ENCODE results near the gene TP53BP1.
A peak's percentile ranks its signal among the peaks of the same experiment; 100 is the strongest.

The TP53BP1 gene

DNA sequence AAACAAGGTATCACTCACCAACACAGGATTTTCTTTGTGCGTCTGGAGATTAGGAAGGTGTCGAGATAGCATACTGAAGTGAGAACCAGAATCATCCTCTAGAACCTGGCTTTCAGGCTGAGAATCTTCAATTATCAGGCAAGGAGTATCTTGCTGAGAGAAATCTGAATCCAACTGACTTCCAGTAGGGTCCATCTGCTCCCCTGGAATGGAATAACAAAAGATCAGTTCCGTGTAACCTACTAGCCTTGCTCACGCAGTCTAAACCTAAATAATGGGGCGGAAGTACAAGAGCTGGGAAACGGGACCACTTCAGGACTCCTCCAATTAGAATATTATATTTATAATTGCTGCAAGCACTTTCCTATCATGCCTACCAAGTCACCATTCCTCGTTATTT is 690 bp downstream of the TP53BP1 start:
- H3K4ac ChIP-seq (ENCODE audit: low read length) = no peak overlapping the region
- no CpG with 5 or more reads among the region's 7 CpGs for WGBS, 2 donors (ENCODE audit: extremely low coverage in 2 of 2, insufficient read length in 2 of 2, insufficient replicate concordance in 1 of 2)
- peaks cover 1 to 6% of the 10 kb centered on the region in 2 donors for H3K9me3 ChIP-seq (replicated peaks in 1 of 2; ENCODE audit: control insufficient read depth in 2 of 2, insufficient read depth in 1 of 2, low read depth in 1 of 2, low read length in 2 of 2)
- no peak overlapping the region for H3K27ac ChIP-seq (replicated peaks; ENCODE audit: low read length)
- peak overlapping the region; percentile 97 for H2AFZ ChIP-seq (ENCODE audit: low read length)
- peaks cover 7 to 9% of the 10 kb centered on the region in 2 donors for H3K4me1 ChIP-seq (ENCODE audit: control insufficient read depth in 2 of 2, insufficient read depth in 1 of 2, low read depth in 1 of 2, low read length in 2 of 2)
- H4K8ac ChIP-seq (ENCODE audit: low read depth, low read length) = no peak overlapping the region
- no peak overlapping the region for H4K91ac ChIP-seq (ENCODE audit: low read depth, low read length, poor library complexity)
- H3K9ac ChIP-seq (ENCODE audit: low read depth, low read length, poor library complexity) = no peak overlapping the region
- no peak overlapping the region for H3K23ac ChIP-seq (ENCODE audit: low read depth, low read length, poor library complexity)
- H3K79me1 ChIP-seq (ENCODE audit: low read depth, low read length) = no peaks in the 10 kb centered on the region
- H3K36me3 ChIP-seq (replicated peaks in 1 of 2; ENCODE audit: control insufficient read depth in 2 of 2, insufficient read depth in 2 of 2, low read length in 2 of 2) = peaks cover 20 to 50% of the 10 kb centered on the region in 2 donors
- no peaks in the 10 kb centered on the region for H3K27me3 ChIP-seq (ENCODE audit: control insufficient read depth in 3 of 3, insufficient read depth in 3 of 3, low read depth in 1 of 3, low read length in 3 of 3)
- H2BK12ac ChIP-seq (ENCODE audit: low read length) = no peak overlapping the region
- H3K4me3 ChIP-seq (ENCODE audit: low read length in 2 of 2) = peak overlapping the region; percentile 91 to 96
- no peak overlapping the region for H2AK5ac ChIP-seq (ENCODE audit: low read depth, low read length)
- no peak overlapping the region for H2BK15ac ChIP-seq (ENCODE audit: low read length)
- H3K18ac ChIP-seq (ENCODE audit: low read length) = no peak overlapping the region
- peak overlapping the region; percentile 56 for H3K4me2 ChIP-seq (ENCODE audit: insufficient read depth, low read length, poor library complexity, severe bottlenecking)
- H2BK5ac ChIP-seq (ENCODE audit: low read length) = no peak overlapping the region
- no peak overlapping the region for H2BK120ac ChIP-seq (ENCODE audit: low read depth, low read length)
- DNase-seq (ENCODE audit: low spot score) = no peak
- no peak overlapping the region for H3K14ac ChIP-seq (ENCODE audit: low read length)

DNA sequence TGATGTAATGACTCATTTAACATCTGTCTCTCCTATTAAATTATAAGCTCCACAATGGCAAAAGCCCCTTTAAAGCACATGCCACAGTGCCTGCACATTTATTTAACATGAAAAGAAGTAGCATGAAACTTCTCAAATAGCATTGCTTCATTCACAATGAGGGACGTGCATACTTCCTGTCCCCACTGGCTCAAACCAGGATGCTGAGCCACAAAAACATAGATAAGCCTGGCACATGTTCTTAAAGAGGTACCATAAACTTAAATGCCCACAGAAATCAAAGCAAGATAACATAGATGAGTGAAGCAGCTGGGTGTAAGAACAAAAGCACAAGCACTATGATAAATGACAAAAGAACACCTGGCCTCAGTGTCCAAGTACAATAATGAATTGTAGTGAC is 3.8 kb downstream of the TP53BP1 start:
- no peak overlapping the region for H2BK5ac ChIP-seq (ENCODE audit: low read length)
- H3K14ac ChIP-seq (ENCODE audit: low read length) = no peak overlapping the region
- H2BK120ac ChIP-seq (ENCODE audit: low read depth, low read length) = no peak overlapping the region
- no peak overlapping the region for H3K9ac ChIP-seq (ENCODE audit: low read depth, low read length, poor library complexity)
- H3K27me3 ChIP-seq (ENCODE audit: control insufficient read depth in 3 of 3, insufficient read depth in 3 of 3, low read depth in 1 of 3, low read length in 3 of 3) = no peaks in the 10 kb centered on the region
- no peak overlapping the region for H2AK5ac ChIP-seq (ENCODE audit: low read depth, low read length)
- no peak overlapping the region for H3K4me2 ChIP-seq (ENCODE audit: insufficient read depth, low read length, poor library complexity, severe bottlenecking)
- no peak overlapping the region for H3K4ac ChIP-seq (ENCODE audit: low read length)
- H3K79me1 ChIP-seq (ENCODE audit: low read depth, low read length) = no peaks in the 10 kb centered on the region
- no peak for DNase-seq (ENCODE audit: low spot score)
- peaks cover 7 to 9% of the 10 kb centered on the region in 2 donors for H3K4me1 ChIP-seq (ENCODE audit: control insufficient read depth in 2 of 2, insufficient read depth in 1 of 2, low read depth in 1 of 2, low read length in 2 of 2)
- H3K9me3 ChIP-seq (replicated peaks in 1 of 2; ENCODE audit: control insufficient read depth in 2 of 2, insufficient read depth in 1 of 2, low read depth in 1 of 2, low read length in 2 of 2) = peaks cover 1 to 6% of the 10 kb centered on the region in 2 donors
- H3K36me3 ChIP-seq (replicated peaks in 1 of 2; ENCODE audit: control insufficient read depth in 2 of 2, insufficient read depth in 2 of 2, low read length in 2 of 2) = peaks cover 25 to 78% of the 10 kb centered on the region in 2 donors
- no peak overlapping the region for H3K4me3 ChIP-seq (ENCODE audit: low read length in 2 of 2)
- H3K27ac ChIP-seq (replicated peaks; ENCODE audit: low read length) = no peak overlapping the region
- H4K8ac ChIP-seq (ENCODE audit: low read depth, low read length) = no peak overlapping the region
- no peak overlapping the region for H2BK12ac ChIP-seq (ENCODE audit: low read length)
- WGBS, 2 donors (ENCODE audit: extremely low coverage in 2 of 2, insufficient read length in 2 of 2, insufficient replicate concordance in 1 of 2) = no CpG with 5 or more reads among the region's 1 CpG
- H3K23ac ChIP-seq (ENCODE audit: low read depth, low read length, poor library complexity) = no peak overlapping the region
- no peak overlapping the region for H4K91ac ChIP-seq (ENCODE audit: low read depth, low read length, poor library complexity)
- H2BK15ac ChIP-seq (ENCODE audit: low read length) = no peak overlapping the region
- H3K18ac ChIP-seq (ENCODE audit: low read length) = no peak overlapping the region
- H2AFZ ChIP-seq (ENCODE audit: low read length) = no peak overlapping the region

DNA sequence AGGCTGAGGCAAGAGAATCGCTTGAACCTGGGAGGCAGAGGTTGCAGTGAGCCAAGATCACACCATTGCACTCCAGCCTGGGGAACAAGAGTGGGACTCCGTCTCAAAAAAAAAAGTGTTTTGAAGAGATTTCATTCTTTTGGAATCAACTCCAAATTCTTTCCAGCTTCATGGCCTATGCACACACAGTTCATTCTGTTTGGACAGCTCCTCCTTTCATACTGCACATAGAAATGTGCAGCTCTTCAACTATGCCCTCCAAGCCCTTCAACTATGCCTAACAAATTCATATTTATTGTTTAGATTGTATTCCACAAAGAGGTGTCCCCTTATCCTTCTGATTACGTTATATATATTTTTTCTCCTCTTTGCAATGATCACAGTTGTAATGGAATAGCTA is 4.2 kb downstream of the TP53BP1 start:
- DNase-seq (ENCODE audit: low spot score) = no peak
- H3K4me3 ChIP-seq (ENCODE audit: low read length in 2 of 2) = no peak overlapping the region
- WGBS, 2 donors (ENCODE audit: extremely low coverage in 2 of 2, insufficient read length in 2 of 2, insufficient replicate concordance in 1 of 2) = no CpG with 5 or more reads among the region's 3 CpGs

DNA sequence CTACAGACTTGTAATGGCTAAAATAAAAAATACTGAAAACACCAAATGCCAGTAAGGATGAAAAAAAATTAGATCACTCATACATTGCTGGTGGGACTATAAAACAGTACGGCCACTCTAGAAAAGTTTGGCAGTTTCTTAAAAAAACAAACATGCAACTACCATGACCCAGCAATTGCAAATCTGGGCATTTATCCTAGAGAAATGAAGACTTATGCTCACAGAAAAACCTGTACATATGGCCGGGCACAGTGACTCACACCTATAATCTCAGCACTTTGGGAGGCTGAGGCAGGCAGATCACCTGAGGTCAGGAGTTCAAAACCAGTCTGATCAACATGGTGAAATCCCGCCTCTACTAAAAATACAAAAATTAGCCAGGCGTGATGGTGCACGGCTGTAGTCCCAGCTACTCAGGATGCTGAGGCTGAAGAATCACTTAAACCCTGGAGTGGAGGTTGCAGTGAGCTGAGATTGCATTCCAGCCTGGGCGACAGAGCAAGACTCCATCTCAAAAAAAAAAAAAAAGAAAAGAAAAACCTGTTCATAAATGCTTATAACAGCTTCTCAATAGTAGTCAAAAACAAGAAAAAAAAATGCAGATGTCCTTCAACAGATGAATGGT is 5.6 kb downstream of the TP53BP1 start:
- no peak overlapping the region for H2BK15ac ChIP-seq (ENCODE audit: low read length)
- peaks cover 3% of the 10 kb centered on the region in 2 donors for H3K4me1 ChIP-seq (ENCODE audit: control insufficient read depth in 2 of 2, insufficient read depth in 1 of 2, low read depth in 1 of 2, low read length in 2 of 2)
- no peaks in the 10 kb centered on the region for H3K27me3 ChIP-seq (ENCODE audit: control insufficient read depth in 3 of 3, insufficient read depth in 3 of 3, low read depth in 1 of 3, low read length in 3 of 3)
- H2AFZ ChIP-seq (ENCODE audit: low read length) = no peak overlapping the region
- no peak overlapping the region for H2BK120ac ChIP-seq (ENCODE audit: low read depth, low read length)
- H3K4ac ChIP-seq (ENCODE audit: low read length) = no peak overlapping the region
- no peak overlapping the region for H2BK5ac ChIP-seq (ENCODE audit: low read length)
- no CpG with 5 or more reads among the region's 6 CpGs for WGBS, 2 donors (ENCODE audit: extremely low coverage in 2 of 2, insufficient read length in 2 of 2, insufficient replicate concordance in 1 of 2)
- H2AK5ac ChIP-seq (ENCODE audit: low read depth, low read length) = no peak overlapping the region
- H3K27ac ChIP-seq (replicated peaks; ENCODE audit: low read length) = no peak overlapping the region
- H3K36me3 ChIP-seq (replicated peaks in 1 of 2; ENCODE audit: control insufficient read depth in 2 of 2, insufficient read depth in 2 of 2, low read length in 2 of 2) = peaks cover 25 to 95% of the 10 kb centered on the region in 2 donors
- H4K8ac ChIP-seq (ENCODE audit: low read depth, low read length) = no peak overlapping the region
- H3K4me3 ChIP-seq (ENCODE audit: low read length in 2 of 2) = no peak overlapping the region
- H4K91ac ChIP-seq (ENCODE audit: low read depth, low read length, poor library complexity) = no peak overlapping the region
- no peak for DNase-seq (ENCODE audit: low spot score)
- no peak overlapping the region for H3K4me2 ChIP-seq (ENCODE audit: insufficient read depth, low read length, poor library complexity, severe bottlenecking)
- H3K18ac ChIP-seq (ENCODE audit: low read length) = no peak overlapping the region
- H2BK12ac ChIP-seq (ENCODE audit: low read length) = no peak overlapping the region
- no peak overlapping the region for H3K23ac ChIP-seq (ENCODE audit: low read depth, low read length, poor library complexity)
- no peaks in the 10 kb centered on the region for H3K79me1 ChIP-seq (ENCODE audit: low read depth, low read length)
- H3K9ac ChIP-seq (ENCODE audit: low read depth, low read length, poor library complexity) = no peak overlapping the region
- peaks cover 1 to 6% of the 10 kb centered on the region in 2 donors for H3K9me3 ChIP-seq (replicated peaks in 1 of 2; ENCODE audit: control insufficient read depth in 2 of 2, insufficient read depth in 1 of 2, low read depth in 1 of 2, low read length in 2 of 2)
- no peak overlapping the region for H3K14ac ChIP-seq (ENCODE audit: low read length)

More for the DNA sequence above, 4.2 kb downstream of the TP53BP1 start:
- Histone ChIP-seq H3K4ac (ENCODE audit: low read length) (no peak overlapping the region), H3K14ac (ENCODE audit: low read length) (no peak overlapping the region), H3K9me3 (replicated peaks in 1 of 2; ENCODE audit: control insufficient read depth in 2 of 2, insufficient read depth in 1 of 2, low read depth in 1 of 2, low read length in 2 of 2) (peaks cover 1 to 6% of the 10 kb centered on the region in 2 donors), H3K79me1 (ENCODE audit: low read depth, low read length) (no peaks in the 10 kb centered on the region), H2BK15ac (ENCODE audit: low read length) (no peak overlapping the region), H2AK5ac (ENCODE audit: low read depth, low read length) (no peak overlapping the region), H3K9ac (ENCODE audit: low read depth, low read length, poor library complexity) (no peak overlapping the region), H3K23ac (ENCODE audit: low read depth, low read length, poor library complexity) (no peak overlapping the region), H2AFZ (ENCODE audit: low read length) (no peak overlapping the region), H3K4me2 (ENCODE audit: insufficient read depth, low read length, poor library complexity, severe bottlenecking) (no peak overlapping the region), H3K27ac (replicated peaks; ENCODE audit: low read length) (no peak overlapping the region), H4K91ac (ENCODE audit: low read depth, low read length, poor library complexity) (no peak overlapping the region), H2BK5ac (ENCODE audit: low read length) (no peak overlapping the region), H3K18ac (ENCODE audit: low read length) (no peak overlapping the region), H3K4me1 (ENCODE audit: control insufficient read depth in 2 of 2, insufficient read depth in 1 of 2, low read depth in 1 of 2, low read length in 2 of 2) (peaks cover 6 to 7% of the 10 kb centered on the region in 2 donors), H2BK120ac (ENCODE audit: low read depth, low read length) (no peak overlapping the region), H4K8ac (ENCODE audit: low read depth, low read length) (no peak overlapping the region), H3K27me3 (ENCODE audit: control insufficient read depth in 3 of 3, insufficient read depth in 3 of 3, low read depth in 1 of 3, low read length in 3 of 3) (no peaks in the 10 kb centered on the region), H2BK12ac (ENCODE audit: low read length) (no peak overlapping the region), H3K36me3 (replicated peaks in 1 of 2; ENCODE audit: control insufficient read depth in 2 of 2, insufficient read depth in 2 of 2, low read length in 2 of 2) (peaks cover 25 to 82% of the 10 kb centered on the region in 2 donors)
